GM12801 (cell line): ENCODE data around the gene TARS2.

Experiments
- TF ChIP-seq, protein P1 (sequence below): IDR thresholded peaks from one replicate; pipeline ENCODE4 v1.5.1; 2011; ENCODE audit warnings: control low read depth; ENCODE audit not compliant: insufficient read length; ENCODE audit errors: extremely low read depth

Gene TARS2

GRCh38 chr1:150549496-150550221, 62.4 kb downstream of the TARS2 start:
- TF ChIP-seq, protein P1, sequence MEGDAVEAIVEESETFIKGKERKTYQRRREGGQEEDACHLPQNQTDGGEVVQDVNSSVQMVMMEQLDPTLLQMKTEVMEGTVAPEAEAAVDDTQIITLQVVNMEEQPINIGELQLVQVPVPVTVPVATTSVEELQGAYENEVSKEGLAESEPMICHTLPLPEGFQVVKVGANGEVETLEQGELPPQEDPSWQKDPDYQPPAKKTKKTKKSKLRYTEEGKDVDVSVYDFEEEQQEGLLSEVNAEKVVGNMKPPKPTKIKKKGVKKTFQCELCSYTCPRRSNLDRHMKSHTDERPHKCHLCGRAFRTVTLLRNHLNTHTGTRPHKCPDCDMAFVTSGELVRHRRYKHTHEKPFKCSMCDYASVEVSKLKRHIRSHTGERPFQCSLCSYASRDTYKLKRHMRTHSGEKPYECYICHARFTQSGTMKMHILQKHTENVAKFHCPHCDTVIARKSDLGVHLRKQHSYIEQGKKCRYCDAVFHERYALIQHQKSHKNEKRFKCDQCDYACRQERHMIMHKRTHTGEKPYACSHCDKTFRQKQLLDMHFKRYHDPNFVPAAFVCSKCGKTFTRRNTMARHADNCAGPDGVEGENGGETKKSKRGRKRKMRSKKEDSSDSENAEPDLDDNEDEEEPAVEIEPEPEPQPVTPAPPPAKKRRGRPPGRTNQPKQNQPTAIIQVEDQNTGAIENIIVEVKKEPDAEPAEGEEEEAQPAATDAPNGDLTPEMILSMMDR: no peak

DNA sequence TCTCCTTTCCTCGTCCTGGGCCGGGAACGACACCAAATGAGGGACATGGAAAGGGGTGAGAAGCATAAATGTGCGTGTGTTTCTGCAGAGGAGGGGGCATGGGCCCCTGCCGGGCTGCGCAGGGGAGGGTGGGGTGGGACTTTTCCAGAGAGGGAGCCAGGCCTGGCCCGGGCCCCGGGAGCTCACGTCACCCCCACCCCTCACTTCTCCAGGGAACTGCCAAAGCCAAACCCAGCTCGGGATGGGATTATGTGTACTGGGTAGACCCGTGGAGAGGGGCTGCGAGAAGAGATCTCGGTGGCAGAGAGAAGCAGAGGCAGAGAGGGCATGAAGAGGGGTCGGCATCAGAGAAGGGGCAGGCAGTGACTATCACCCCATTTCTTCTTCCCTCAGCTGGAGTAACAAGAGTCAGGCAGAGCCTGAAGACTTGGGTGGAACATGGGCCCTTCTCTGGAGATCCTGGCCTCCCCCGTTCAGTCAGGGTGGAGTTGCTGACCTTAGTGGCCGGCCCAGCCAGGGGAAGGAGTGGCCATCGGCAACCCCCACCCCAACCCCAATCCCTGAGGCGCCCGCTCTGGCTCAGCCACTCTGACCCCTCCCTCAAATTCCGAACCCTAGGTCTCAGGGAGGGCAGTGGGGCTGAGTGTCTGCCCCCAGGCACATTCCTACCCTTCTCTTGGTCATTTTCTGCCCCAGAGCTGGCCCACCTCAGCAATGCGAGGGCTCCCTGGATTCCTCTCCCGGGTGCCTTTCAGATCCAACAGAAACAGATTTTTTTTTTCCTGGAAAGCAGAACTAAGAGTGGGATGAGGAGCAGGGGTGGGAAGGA, 63.2 kb downstream of the TARS2 start:
- TF ChIP-seq, protein P1: no peak

GRCh38 chr1:150551051-150551783, 64.0 kb downstream of the TARS2 start:
- TF ChIP-seq, protein P1: no peak

GRCh38 chr1:150551784-150552127, 64.5 kb downstream of the TARS2 start:
- TF ChIP-seq, protein P1: no peak

DNA sequence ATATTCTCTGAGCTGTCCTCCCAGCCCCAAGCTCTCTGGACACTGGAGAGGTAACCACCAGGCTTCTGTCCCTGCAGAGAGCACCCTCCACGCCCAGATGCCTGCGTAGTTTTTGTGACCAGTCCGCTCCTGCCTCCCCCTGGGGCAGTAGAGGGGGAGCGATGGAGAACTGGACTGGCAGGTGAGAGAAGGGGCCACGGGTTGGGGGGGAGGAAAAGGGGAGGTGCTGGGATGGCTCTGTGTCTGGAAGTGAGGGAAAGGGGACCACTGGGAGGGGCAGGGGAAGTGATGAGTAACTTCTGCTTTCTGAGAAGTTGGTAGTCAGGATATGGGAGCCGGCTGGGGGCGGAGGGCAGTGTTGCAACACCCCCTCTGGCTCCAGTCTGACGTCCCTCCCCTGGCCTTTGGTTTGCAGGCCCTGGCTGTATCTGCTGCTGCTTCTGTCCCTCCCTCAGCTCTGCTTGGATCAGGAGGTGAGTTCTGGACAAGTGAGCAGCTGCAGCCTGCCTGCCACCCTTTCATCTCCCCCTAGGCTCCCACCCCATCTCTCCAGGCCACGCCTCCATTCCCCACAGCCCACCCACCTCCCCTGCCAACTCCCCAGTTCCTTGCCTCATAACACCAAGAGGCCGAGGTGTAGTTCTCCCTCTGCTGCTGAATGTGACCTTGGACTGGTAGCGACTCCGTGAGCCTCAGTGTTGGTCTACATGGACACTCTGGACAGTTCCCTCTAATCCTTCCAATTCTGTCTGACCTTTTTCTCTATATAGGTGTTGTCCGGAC, 65.1 kb downstream of the TARS2 start:
- TF ChIP-seq, protein P1: no peak

- TF ChIP-seq, protein P1: no peak
Measured at GRCh38 chr1:150552911-150553289, 65.7 kb downstream of the TARS2 start.
